NCI-H345 (cell line): ENCODE data around the gene ANKRD30A.
"Not testable (repeated sequence)": the region's sequence is repeated elsewhere in the genome, so short reads cannot be mapped to it uniquely, and the experiment has no call there.

Source experiments
- DNase-seq: peaks from one replicate; lab custom pipeline; 2025; lab: John Stamatoyannopoulos, UW

ANKRD30A gene

GRCh38 chr10:37255837-37256236 is 130.4 kb downstream of the ANKRD30A start:
- DNase-seq: not testable (repeated sequence)

DNA sequence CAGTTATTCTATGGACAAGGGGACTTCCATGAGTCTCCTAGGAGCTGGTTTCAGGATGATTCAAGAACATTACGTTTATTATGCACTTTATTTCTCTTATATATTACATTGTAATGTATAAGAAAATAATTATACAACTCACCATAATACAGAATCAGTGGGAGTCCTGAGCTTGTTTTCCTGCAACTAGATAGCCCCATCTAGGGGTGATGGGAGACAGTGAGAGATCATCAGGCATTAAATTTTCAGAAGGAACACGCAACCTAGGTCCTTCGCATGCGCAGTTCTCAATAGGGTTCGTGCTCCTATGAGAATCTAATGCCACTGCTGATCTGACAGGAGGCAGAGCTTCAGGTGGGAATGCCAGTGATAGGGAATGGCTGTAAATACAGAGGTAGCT is 137.9 kb downstream of the ANKRD30A start:
- no peak for DNase-seq

DNA sequence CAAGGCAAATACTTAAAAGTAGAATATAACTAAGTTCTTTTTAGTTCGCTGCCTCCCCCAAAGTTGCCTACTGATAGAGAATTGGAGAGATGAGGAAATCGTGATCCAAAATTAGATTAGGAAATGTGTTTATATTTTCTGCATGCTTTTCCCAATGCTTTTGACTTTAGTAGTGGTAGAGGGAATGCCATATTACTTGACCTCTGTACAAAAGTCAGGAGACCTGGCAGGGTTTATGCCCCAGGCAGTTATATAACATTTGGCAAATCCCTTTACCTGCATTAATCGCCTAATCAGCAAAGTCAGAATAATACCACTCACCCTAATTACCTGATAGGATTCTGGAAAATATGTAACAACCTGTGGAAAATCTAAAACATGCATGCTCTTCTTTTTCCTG is 142.9 kb downstream of the ANKRD30A start:
- no peak for DNase-seq

DNA sequence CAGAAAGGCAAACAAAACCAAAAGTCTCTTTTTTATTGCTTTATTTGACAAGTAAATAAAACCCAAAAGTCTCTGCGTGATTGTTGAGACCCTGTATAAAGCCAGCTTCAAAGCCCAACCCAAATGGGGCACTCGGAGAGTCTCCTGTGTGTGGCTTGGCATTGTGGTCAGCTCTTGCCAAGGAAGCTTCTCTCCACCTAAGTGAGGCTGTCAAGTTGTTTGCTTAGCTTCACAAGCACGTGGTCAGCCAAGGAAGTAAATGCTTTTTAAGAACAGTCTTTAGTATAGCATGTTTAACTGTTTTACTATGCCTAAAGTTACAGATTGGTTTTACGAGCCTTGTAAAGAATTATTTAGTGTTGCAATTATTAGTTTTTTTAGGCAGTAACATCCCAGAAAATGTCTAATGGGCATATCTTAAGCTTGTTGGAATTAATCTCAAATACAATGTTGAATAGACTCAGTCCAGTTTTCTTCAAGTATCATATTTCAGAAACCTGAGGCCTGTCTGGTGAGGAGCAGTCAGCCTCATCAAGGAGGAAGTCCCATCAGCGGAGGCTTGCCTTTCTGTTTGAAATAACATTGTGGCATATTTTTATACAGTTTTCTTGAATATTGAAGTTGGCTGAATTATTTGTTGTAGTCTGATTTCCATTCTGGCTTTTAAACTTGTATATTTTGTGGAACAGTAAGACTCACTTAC is 144.3 kb downstream of the ANKRD30A start:
- DNase-seq: no peak

- DNase-seq: no peak
Measured at GRCh38 chr10:37275216-37275777, 149.9 kb downstream of the ANKRD30A start.

DNA sequence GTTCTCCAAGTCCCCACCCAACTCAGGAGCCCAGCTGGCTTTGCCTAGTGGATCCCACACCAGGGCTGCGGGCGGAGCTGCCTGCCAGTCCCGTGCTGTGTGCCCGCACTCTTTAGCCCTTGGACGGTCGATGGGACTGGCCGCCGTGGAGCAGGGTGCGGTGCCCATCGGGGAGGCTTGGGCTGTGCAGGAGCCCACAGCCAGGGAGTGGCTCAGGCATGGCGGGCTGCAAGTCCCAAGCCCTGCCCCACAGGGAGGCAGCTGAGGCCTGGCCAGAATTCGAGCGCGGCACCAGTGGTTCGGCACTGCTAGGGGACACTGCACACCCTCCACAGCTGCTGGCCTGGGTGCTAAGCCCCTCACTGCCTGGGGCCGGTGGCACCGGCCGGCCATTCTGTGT is 159.7 kb downstream of the ANKRD30A start:
- no peak for DNase-seq

- DNase-seq: no peak
Measured at GRCh38 chr10:37289833-37290464, 164.6 kb downstream of the ANKRD30A start.

- DNase-seq: no peak
Measured at GRCh38 chr10:37301271-37301670, 175.9 kb downstream of the ANKRD30A start.

DNA sequence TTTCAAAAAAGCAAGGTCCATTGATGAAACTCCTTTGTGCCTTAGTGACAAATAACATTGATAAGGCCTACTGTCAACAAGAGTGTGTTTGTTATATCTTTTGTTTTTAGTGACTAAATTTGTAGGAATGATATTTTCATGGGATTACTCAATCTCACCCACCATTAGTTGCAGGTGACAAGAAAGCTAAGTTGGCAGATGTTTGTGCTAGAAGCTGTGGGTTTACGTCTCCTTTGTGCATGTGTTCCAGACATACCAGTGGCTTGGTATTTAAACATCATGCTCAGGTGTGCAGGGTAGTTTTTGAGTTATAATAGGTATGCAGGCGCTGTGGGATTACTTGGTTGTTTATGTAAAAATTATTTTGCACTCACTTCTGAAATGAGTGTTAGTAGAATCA is 178.6 kb downstream of the ANKRD30A start:
- DNase-seq: no peak

DNA sequence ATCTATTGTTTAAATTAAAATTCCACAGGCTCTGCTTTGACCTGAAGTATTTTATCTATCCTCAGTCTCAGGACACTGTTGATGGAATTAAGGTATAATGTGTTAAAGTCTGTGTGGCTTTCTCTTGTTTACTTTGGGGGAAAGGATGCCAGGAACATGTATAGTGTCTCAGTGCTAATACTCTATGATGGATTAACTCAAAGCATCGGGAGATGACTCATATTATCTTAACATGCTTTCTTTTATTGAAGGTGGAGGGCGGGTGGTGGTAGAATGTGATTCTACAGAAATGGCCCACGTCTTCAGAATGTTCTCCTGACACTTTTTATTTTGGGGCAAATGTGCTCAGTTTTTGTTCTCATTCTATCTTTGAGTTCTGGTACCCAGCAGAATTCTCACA is 189.0 kb downstream of the ANKRD30A start:
- DNase-seq: no peak

- DNase-seq: no peak
Measured at GRCh38 chr10:37314862-37315261, 189.5 kb downstream of the ANKRD30A start.

DNA sequence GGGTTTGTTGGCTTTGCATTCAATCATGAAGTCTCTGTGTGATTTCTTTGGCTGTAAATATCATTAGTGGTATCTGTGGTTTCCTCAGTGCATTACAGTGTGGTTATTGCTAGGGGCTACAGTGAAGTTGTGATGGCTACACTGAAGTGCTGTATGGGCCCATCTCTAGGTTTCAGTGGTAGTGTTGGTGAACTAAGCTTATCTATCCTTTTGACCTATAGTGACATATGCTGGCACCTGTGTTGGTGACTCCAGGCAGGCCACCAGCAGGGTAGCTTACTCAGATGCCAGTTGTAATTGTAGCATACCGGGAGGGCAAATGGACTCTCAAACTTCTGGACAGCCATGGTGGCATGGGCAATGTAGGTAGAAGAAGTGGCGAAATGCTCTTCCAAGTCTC is 219.0 kb downstream of the ANKRD30A start:
- no peak for DNase-seq

- DNase-seq: no peak
Measured at GRCh38 chr10:37379991-37380390, 254.6 kb downstream of the ANKRD30A start.

GRCh38 chr10:37381271-37381670 is 255.9 kb downstream of the ANKRD30A start:
- no peak for DNase-seq

DNA sequence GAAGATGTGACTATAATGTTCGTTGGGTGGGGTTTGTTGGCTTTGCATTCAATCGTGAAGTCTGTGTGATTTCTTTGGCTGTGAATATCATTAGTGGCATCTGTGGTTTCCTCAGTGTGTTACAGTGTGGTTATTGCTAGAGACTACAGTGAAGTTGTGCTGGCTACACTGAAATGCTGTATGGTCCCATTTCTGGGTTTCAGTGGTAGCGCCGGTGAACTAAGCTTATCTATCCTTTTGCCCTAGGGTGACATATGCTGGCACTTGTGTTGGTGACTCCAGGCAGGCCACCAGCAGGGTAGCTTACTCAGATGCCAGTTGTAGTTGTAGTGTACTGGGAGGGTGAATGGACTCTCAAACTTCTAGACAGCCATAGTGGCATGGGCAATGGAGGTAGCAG is 259.5 kb downstream of the ANKRD30A start:
- no peak for DNase-seq

DNA sequence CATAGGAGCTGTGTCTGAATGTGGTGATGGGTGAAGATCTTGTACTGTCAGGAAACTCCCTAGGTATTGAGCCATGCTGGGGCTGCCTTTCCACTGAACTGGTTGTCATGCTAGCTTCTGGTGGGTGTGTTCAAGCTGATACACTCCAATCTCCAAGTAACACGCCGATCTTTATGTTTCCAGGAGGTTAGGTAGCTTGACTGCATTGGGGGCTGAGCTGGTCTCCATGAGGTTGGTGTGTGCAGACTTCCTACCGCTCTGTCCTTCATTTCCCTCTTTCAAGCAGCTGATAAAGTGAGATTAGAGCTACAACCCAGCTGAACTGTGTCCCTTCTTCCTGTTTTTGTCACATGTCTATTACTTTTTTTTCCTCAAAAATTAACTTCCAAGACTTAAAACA is 265.5 kb downstream of the ANKRD30A start:
- no peak for DNase-seq

DNA sequence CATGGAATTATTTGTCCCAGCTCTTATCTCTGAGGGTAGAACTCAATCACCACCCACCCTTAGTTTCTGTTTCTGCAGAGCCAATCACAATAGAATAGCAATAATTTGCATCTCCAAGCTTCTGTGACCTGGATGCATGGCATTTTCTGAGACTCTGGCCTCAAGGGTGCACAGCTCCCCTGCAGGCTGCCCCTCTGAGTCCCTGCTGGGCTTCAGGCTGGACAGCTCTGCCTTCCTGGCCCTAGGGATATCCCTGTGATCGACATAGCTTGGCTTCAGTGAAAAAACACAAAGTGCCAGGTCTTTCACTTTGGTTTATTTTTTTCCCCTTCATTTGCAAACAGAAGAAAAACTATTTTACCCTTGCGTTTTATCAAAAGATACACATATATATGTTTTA is 275.4 kb downstream of the ANKRD30A start:
- DNase-seq: not testable (repeated sequence)

DNA sequence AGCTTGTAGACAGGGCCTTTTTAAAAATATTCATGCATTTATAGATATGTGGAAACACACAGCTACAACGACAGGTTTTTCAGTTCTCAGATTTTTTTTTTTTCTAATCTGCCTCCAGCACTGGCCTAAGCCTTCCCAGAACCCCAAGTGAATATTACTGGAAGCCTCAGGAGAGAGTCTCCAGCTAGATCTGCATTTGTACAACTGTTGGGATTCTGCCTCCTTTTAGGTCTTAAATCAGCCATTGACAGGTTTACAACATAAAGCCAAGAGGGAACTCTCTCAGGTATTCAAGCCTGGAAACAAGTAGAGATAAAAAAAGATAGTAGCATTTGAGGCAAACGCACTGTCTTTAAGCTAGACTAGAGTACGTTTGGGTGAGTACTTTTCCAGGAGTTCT is 275.8 kb downstream of the ANKRD30A start:
- no peak for DNase-seq

DNA sequence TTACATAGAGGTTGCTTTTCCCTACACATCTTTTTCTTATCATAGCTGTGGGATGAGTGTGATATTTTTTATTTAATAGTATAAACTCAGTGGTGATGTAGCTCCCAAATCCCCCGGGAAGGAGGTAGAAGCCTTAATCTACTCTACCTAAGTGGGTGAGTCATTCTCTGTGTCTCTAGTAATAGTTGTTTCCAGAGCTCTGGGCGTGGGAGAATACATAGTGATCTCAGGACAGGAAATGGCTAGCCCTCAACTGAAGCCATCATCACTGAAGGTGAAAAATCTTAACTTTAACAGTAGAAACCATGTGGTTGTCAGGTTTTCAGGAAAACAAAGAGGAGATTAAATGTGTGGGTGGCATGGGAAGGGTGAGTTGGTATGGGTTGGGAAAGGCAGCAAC is 278.4 kb downstream of the ANKRD30A start:
- DNase-seq: no peak
